HCT116 (cell line): ENCODE results near the gene ICOS. TPM values are rescaled to one million over a fixed set of nuclear protein-coding genes. Genes with fewer than 3 reads are reported as not detected.

Experiments used
- ATAC-seq: fragments of 200-7000 bp; cut with Tn5 transposase; 2 replicates; pipeline ENCODE4 v1.9.1; 2020; ENCODE audit warnings: mild to moderate bottlenecking, moderate library complexity
- BruUV-seq: library from RNA; stranded (reverse); fragments of 400-500 nt; replicated peaks from 2 replicates; lab custom pipeline; 2021; lab: Mats Ljungman, UMichigan
- CTCF ChIA-PET: fragments of 300-600 bp; sonication (Branson Sonifier 250); formaldehyde crosslinking; loops from one replicate; lab custom pipeline; 2021; ENCODE audit warnings: antibody characterized with exemption; lab: Charles Lee
- POLR2A ChIA-PET: fragments of 300-600, 350-600 bp; sonication (Branson Sonifier 250); formaldehyde crosslinking; loops from one replicate; lab custom pipeline; 2021; ENCODE audit warnings: antibody characterized with exemption; lab: Charles Lee
- RAD21 ChIA-PET, 2 experiments: fragments of 300-600 bp; sonication (Branson Sonifier 250); formaldehyde crosslinking; loops; one replicate each; lab custom pipeline; 2023; ENCODE audit warnings: low total read pairs in 2 of 2; ENCODE audit not compliant: uncharacterized antibody in 2 of 2, unreplicated experiment in 2 of 2, low non-redundant PET in 1 of 2; lab: Charles Lee
- DNase-seq: peaks from one replicate; pipeline ENCODE4 v3.0.0-alpha.2; 2010; ENCODE audit warnings: low read depth, low spot score
- H2AFZ ChIP-seq: fragments of 200-600 bp; shearing (Covaris generic), sonication (generic); 2 replicates; pipeline ENCODE4 v1.6.1; 2017; ENCODE audit warnings: low read depth, mixed run types, mixed read lengths, antibody characterized with exemption, low read length; ENCODE audit not compliant: poor library complexity, severe bottlenecking
- H3K27ac ChIP-seq: 2 replicates; pipeline ENCODE4 v1.5.1; 2012; ENCODE audit warnings: low read depth, low read length
- H3K27me3 ChIP-seq: fragments of 200-600 bp; sonication (generic); 2 replicates; pipeline ENCODE4 v1.6.1; 2016; ENCODE audit warnings: mixed run types, low read length, mixed read lengths; ENCODE audit not compliant: insufficient read depth
- H3K36me3 ChIP-seq, 2 experiments: fragments of 200-500 bp in 1 of 2; fragments of 200-600 bp in 1 of 2; sonication (Bioruptor generic) in 1 of 2; sonication (generic) in 1 of 2; 2 replicates each; pipeline versions ENCODE4 v1.5.1 to v1.6.1; 2014 to 2016; ENCODE audit warnings: low read length in 2 of 2, inconsistent platforms in 1 of 2, mixed read lengths in 1 of 2, mixed run types in 1 of 2; ENCODE audit not compliant: insufficient read depth in 2 of 2, control insufficient read depth in 1 of 2
- H3K4me1 ChIP-seq, 2 experiments: fragments of 200-600 bp in 1 of 2; sonication (generic) in 1 of 2; 2 replicates each; pipeline versions ENCODE4 v1.5.1 to v1.6.1; 2012 to 2017; ENCODE audit warnings: low read length in 2 of 2, inconsistent platforms in 1 of 2, mild to moderate bottlenecking in 1 of 2, mixed read lengths in 1 of 2, mixed run types in 1 of 2, moderate library complexity in 1 of 2; ENCODE audit not compliant: insufficient read depth in 2 of 2, control insufficient read depth in 1 of 2
- H3K4me2 ChIP-seq: fragments of 200-600 bp; sonication (generic); 2 replicates; pipeline ENCODE4 v1.6.1; 2017; ENCODE audit warnings: mixed run types, low read length, mixed read lengths
- H3K4me3 ChIP-seq, 2 experiments: fragments of 200-600 bp in 1 of 2; sonication (generic) in 1 of 2; replicated peaks in 1 of 2; 2 replicates each; pipeline ENCODE4 v1.5.1; 2011 to 2016; ENCODE audit warnings: low read length in 2 of 2, control low read depth in 1 of 2, low read depth in 1 of 2, mild to moderate bottlenecking in 1 of 2, mixed read lengths in 1 of 2, mixed run types in 1 of 2
- H3K79me2 ChIP-seq: fragments of 200-600 bp; sonication (generic); 2 replicates; pipeline ENCODE4 v1.6.1; 2017; ENCODE audit warnings: mild to moderate bottlenecking, mixed run types, low read length, moderate library complexity, mixed read lengths; ENCODE audit not compliant: insufficient read depth
- H3K9ac ChIP-seq: fragments of 200-600 bp; sonication (generic); 2 replicates; pipeline ENCODE4 v1.6.1; 2016; ENCODE audit warnings: low read length, mixed read lengths
- H3K9me2 ChIP-seq: fragments of 200-600 bp; sonication (generic), shearing (Covaris generic); 2 replicates; pipeline ENCODE4 v1.6.1; 2017; ENCODE audit warnings: mixed run types, mild to moderate bottlenecking, moderate library complexity; ENCODE audit not compliant: insufficient read depth
- H3K9me3 ChIP-seq, 2 experiments: fragments of 200-500 bp in 1 of 2; fragments of 200-600 bp in 1 of 2; sonication (Bioruptor generic) in 1 of 2; sonication (generic) in 1 of 2; 2 replicates each; pipeline ENCODE4 v1.6.1; 2014 to 2017; ENCODE audit warnings: low read length in 2 of 2, mixed read lengths in 2 of 2, inconsistent platforms in 1 of 2, low read depth in 1 of 2, mild to moderate bottlenecking in 1 of 2, mixed run types in 1 of 2, moderate library complexity in 1 of 2; ENCODE audit not compliant: control insufficient read depth in 1 of 2, insufficient read depth in 1 of 2
- H4K20me1 ChIP-seq: fragments of 200-600 bp; sonication (generic), shearing (Covaris generic); 2 replicates; pipeline ENCODE4 v1.6.1; 2017; ENCODE audit warnings: mixed run types, mild to moderate bottlenecking, moderate library complexity; ENCODE audit not compliant: insufficient read depth
- CBX3 ChIP-seq: IDR thresholded peaks from 2 replicates; pipeline ENCODE4 v1.6.1; 2012; ENCODE audit warnings: low read depth
- CEBPB ChIP-seq: IDR thresholded peaks from 2 replicates; pipeline ENCODE4 v1.6.1; 2012; ENCODE audit warnings: low read depth
- CTCF ChIP-seq, 3 experiments: fragments of 200-600 bp in 1 of 3; sonication (generic) in 1 of 3; IDR thresholded peaks in 2 of 3; conservative IDR thresholded peaks in 1 of 3; 2 replicates each; pipeline ENCODE4 v1.5.1; 2012 to 2017; ENCODE audit warnings: low read depth in 2 of 3, low read length in 2 of 3, antibody characterized with exemption in 1 of 3, borderline replicate concordance in 1 of 3, control low read depth in 1 of 3, mild to moderate bottlenecking in 1 of 3, mixed read lengths in 1 of 3, mixed run types in 1 of 3, moderate library complexity in 1 of 3; ENCODE audit not compliant: insufficient read depth in 1 of 3
- ELF1 ChIP-seq: IDR thresholded peaks from 2 replicates; pipeline ENCODE4 v1.6.1; 2012; ENCODE audit warnings: low read depth, borderline replicate concordance
- EZH2 ChIP-seq: fragments of 200-600 bp; sonication (generic); IDR thresholded peaks from 2 replicates; pipeline ENCODE4 v1.6.1; 2017; ENCODE audit warnings: antibody characterized with exemption, mixed run types
- EZH2phosphoT487 ChIP-seq: fragments of 200-600 bp; IDR thresholded peaks from 2 replicates; pipeline ENCODE4 v1.6.1; 2018; ENCODE audit warnings: antibody characterized with exemption, borderline replicate concordance
- FOSL1 ChIP-seq: IDR thresholded peaks from 2 replicates; pipeline ENCODE4 v1.6.1; 2012; ENCODE audit warnings: low read depth
- JUND ChIP-seq: IDR thresholded peaks from 2 replicates; pipeline ENCODE4 v1.6.1; 2012
- MAX ChIP-seq: IDR thresholded peaks from 2 replicates; pipeline ENCODE4 v1.6.1; 2012
- POLR2A ChIP-seq: IDR thresholded peaks from 2 replicates; pipeline ENCODE4 v1.7.0; 2011; ENCODE audit warnings: borderline replicate concordance; ENCODE audit not compliant: insufficient read depth, insufficient read length; ENCODE audit errors: extremely low read depth
- RAD21 ChIP-seq: IDR thresholded peaks from 2 replicates; pipeline ENCODE4 v1.6.1; 2012; ENCODE audit warnings: low read depth, mild to moderate bottlenecking
- SIN3A ChIP-seq: IDR thresholded peaks from 2 replicates; pipeline ENCODE4 v1.6.1; 2012; ENCODE audit warnings: low read depth
- SP1 ChIP-seq: IDR thresholded peaks from 2 replicates; pipeline ENCODE4 v1.6.1; 2012; ENCODE audit warnings: low read depth
- SRF ChIP-seq: IDR thresholded peaks from 2 replicates; pipeline ENCODE4 v1.6.1; 2012; ENCODE audit warnings: low read depth
- TCF7L2 ChIP-seq: IDR thresholded peaks from 2 replicates; pipeline ENCODE4 v1.7.0; 2011; ENCODE audit warnings: borderline replicate concordance, inconsistent platforms; ENCODE audit not compliant: insufficient read depth, insufficient read length; ENCODE audit errors: extremely low read depth
- YY1 ChIP-seq: IDR thresholded peaks from 2 replicates; pipeline ENCODE4 v1.6.1; 2011; ENCODE audit warnings: low read length, low read depth, moderate library complexity, mild to moderate bottlenecking; ENCODE audit not compliant: insufficient replicate concordance; ENCODE audit errors: extremely low read depth
- ZFX ChIP-seq: fragments of 450-650 bp; IDR thresholded peaks from 2 replicates; pipeline ENCODE4 v1.6.1; 2017
- ZNF274 ChIP-seq: fragments of 200-500 bp; sonication (Bioruptor generic); IDR thresholded peaks from 2 replicates; pipeline ENCODE4 v1.6.1; 2014; ENCODE audit warnings: mild to moderate bottlenecking, low read depth, low read length, inconsistent platforms
- intact Hi-C: fragments of 100-400 bp; cut with micrococcal nuclease; formaldehyde crosslinking; loops from 2 replicates; pipeline ENCODE4 v1.10.0; 2022
- total RNA-seq: library from RNA; stranded (reverse); gene quantifications from one replicate; pipeline ENCODE4 v1.2.1, GENCODE V29; 2021; ENCODE audit not compliant: unreplicated experiment

The ICOS gene
- total RNA-seq, 1 experiment from 2014 or later: not detected

DNA sequence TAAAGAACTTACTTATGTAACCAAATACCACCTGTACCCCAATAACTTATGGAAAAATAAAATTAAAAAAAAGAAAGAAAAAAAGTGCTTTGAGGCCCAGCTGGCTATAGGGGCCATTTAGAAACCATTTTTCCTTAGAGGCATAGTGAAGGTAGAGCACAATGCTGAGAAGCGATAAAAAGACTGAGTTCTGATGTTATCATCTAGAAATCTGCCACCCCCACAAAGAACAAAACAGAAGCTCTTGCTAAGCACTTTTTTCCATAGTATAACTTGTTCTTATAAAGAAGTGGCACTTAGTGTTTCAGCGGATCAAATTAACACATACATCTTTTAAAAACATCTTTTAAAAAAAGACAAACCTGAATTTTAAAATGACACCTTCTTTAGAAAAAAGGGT is 51.4 kb downstream of the ICOS start:
- RAD21 ChIA-PET: no interaction called here
- DNase-seq: no peak
- Histone ChIP-seq H3K4me3 (no peak overlapping the region), H3K9me3 (no peaks in the 10 kb centered on the region), H3K27me3 (no peaks in the 10 kb centered on the region), H3K4me1 (no peaks in the 10 kb centered on the region), H4K20me1 (no peaks in the 10 kb centered on the region), H3K9ac (no peak overlapping the region), H3K27ac (no peak overlapping the region), H3K4me2 (no peak overlapping the region), H3K36me3 (no peaks in the 10 kb centered on the region), H3K79me2 (no peaks in the 10 kb centered on the region), H2AFZ (no peak overlapping the region), H3K9me2 (no peaks in the 10 kb centered on the region)
- intact Hi-C loops: no loop called here
- ATAC-seq: no peak
- BruUV-seq: no TSS peak
- CTCF ChIA-PET: no interaction called here
- no peak for TF ChIP-seq SIN3A
- no peak for TF ChIP-seq POLR2A
- TF ChIP-seq ZFX: no peak
- no peak for TF ChIP-seq ZNF274
- no peak for TF ChIP-seq RAD21
- TF ChIP-seq TCF7L2: no peak
- no peak for TF ChIP-seq CTCF (IDR thresholded peaks at IDR 0.05 in 2 of 3, conservative IDR thresholded peaks at IDR 0.05 in 1 of 3; ENCODE audit: borderline replicate concordance in 1 of 3, insufficient read depth in 1 of 3, low read depth in 2 of 3, low read length in 2 of 3)
- TF ChIP-seq CEBPB: no peak
- no peak for TF ChIP-seq EZH2
- TF ChIP-seq SP1: no peak
- TF ChIP-seq CBX3: no peak
- no peak for TF ChIP-seq MAX
- no peak for TF ChIP-seq JUND
- no peak for TF ChIP-seq SRF
- TF ChIP-seq ELF1: no peak
- TF ChIP-seq EZH2phosphoT487: no peak
- TF ChIP-seq FOSL1: no peak
- no peak for TF ChIP-seq YY1
- POLR2A ChIA-PET: no interaction called here
